HG02884 (cell line): Measurements from ENCODE around the gene SH3RF1.

Experiments used
- ATAC-seq: cut with Tn5 transposase; IDR thresholded peaks from one replicate; pipeline ENCODE4 v1.9.1; 2021; ENCODE audit warnings: mild to moderate bottlenecking, moderate library complexity; ENCODE audit not compliant: unreplicated experiment

The SH3RF1 gene

DNA sequence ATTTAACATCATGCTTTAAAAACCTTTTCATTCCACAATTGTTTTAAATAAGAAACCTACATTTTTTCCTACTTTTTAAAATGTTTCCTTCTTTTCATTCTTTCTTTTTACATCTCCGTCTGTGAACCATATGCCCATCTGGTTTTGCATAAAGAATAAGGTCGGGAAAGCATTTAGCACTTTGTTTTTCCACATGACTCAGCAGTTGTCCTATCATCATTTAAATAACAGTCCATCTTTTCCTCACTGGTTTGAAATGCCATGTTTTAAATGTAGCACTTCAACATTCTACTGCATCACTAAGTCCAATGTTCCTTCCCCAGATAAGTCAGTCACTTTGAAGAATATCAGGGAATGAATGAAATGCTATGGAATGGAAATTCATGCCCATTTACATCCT lies 128.4 kb downstream of the SH3RF1 start:
- ATAC-seq: no peak

GRCh38 chr4:169139021-169139420 lies 131.7 kb downstream of the SH3RF1 start:
- no peak for ATAC-seq

- ATAC-seq: no peak
These were observed 133.2 kb downstream of the SH3RF1 start for GRCh38 chr4:169137558-169137920.

- ATAC-seq: no peak
These were observed 133.8 kb downstream of the SH3RF1 start for GRCh38 chr4:169136796-169137557.

GRCh38 chr4:169136330-169136729 lies 134.4 kb downstream of the SH3RF1 start:
- no peak for ATAC-seq

DNA sequence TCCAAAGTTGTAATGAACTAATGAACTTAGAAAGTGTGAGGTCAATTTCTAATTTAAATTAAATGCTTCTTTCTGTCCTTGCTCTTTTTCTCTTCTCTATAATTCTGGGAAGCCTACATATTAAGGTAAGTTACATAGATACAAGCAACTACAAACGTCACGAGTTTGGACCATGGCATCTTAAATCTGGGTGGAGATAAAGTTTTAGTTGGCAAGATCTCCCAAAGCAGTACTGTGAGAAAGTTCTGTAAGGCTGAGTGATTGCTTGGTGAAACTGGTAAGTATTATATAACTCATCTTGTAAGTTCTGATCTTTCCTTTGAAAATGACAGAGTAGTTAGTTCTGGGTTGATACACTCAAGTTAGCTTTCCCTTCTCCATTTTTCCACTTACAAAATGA lies 135.0 kb downstream of the SH3RF1 start:
- ATAC-seq: no peak

GRCh38 chr4:169133932-169134331 lies 136.8 kb downstream of the SH3RF1 start:
- ATAC-seq: no peak

DNA sequence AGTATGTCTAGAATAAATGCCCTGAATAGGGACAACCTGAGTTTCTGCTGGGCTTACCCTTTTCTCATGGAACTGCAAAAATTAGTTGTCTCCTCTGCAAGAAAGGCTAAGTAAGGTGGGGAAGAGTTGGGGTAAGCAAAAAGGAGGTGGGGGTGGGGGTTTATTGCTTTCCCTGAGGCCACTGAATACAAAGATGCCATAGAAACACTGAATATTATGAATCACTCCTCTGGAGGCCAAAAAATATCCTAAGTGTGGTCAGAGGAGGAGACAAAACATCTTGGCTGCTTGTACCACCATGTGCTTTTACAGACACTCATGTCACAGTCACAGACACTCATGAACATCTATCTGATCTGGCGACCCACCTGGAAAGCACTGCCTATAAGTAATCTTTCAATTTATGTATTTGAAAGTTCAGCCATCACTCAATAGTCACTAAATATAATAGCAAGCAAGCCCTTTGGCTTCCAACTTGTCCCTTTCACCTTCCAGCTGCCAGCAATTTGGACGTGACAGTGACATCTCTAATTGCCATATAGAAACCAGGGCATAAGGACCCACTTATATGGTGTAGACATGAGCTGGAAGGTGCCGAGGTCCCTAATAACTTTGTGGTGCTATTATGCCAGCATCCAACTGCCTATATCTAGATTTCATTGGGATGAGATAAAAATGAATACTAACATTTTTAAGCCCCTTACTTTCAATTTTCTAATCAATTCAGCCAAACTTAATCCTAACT lies 138.0 kb downstream of the SH3RF1 start:
- no peak for ATAC-seq

DNA sequence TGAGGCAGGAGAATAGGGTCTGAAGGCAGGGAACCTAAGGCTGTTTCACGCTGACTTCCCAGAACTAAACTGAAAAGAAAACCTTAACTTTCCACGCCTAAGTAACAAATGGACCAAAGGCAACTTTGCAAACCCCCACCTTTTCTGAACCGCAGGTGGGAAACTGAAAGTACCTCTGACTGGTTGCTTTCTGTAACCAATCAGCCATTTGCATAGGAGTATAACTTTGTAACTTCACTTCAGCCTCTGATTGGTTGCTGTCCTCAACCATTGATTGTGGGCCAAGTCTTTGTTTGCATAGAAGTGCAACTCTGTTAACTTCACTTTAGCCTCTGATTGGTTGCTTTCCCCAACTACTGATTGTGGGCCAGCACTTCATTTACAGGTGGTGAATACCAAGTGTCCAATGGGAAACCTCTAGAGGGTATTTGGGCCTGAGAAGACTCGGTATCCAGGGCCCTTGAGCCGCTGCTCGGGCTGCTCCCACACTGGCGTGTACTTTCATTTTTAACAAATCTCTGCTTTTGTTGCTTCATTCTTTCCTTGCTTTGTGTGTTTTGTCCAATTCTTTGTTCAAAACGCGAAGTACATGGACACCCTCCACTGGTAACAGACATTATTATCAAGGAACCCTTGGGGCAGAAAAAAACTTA lies 139.1 kb downstream of the SH3RF1 start:
- ATAC-seq: no peak

GRCh38 chr4:169128902-169129301 lies 141.9 kb downstream of the SH3RF1 start:
- ATAC-seq: no peak

- no peak for ATAC-seq
These were observed 143.4 kb downstream of the SH3RF1 start for GRCh38 chr4:169127314-169127713.

DNA sequence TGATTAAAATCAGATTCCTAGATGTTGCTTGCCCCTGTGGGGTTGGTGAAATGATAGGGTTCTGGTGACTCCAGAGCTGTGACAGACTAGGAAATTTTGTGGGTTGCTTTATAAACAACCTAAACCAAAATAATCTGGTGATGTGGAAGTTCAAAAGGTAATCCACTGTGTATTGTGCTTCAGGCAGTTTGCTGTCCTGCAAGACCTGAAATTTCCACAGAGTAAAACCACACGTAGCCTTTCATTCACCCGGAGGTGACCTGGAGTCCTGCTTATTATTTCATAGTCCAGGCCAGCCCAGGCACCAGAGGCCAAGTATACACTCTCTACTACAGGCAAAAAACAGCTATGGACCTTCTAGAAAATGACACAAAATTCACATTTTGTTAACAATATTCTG lies 146.1 kb downstream of the SH3RF1 start:
- no peak for ATAC-seq

DNA sequence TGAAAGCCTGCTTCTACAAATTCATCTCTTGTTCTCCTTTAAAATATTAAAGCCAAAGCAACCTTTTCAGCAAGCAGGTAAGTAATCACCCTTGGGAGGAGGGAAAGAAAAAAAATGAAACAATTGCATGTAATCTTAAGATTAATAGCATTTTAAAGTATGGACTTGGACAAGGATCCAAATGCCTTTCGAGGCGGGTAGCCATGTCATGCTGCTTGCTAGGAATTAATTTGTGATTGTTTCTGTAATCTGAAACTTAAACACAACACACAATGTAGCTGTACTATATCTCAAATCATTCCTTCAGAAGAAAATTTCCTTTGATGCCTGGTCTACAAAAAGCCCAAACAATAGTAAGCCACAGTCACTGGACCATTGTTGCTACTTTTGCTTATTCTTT lies 148.3 kb downstream of the SH3RF1 start:
- ATAC-seq: no peak

DNA sequence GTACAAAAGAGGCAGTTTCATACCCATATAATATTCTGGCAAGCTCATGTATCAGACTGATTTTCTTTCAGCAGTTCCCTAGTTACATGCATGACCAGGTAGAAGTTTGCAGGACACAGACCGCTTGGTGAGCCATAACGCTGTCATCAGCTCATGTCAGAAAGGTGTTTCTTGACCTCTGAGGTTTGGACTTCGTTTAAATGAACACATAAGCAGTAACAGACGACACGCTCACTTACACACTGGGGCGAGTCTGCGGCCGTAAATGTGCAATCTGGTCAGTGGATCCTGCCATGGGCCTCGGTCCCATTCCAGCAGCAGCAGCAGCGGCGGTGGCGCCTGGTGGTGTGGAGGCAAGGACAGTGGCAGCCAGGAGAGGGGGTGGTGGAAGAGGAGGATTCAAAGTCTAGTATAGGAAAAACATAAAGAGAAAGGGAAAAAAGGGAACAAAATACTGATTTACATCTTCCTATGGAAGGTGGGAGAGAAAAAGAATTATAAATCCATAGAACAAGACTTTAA lies 148.8 kb downstream of the SH3RF1 start:
- ATAC-seq: no peak

DNA sequence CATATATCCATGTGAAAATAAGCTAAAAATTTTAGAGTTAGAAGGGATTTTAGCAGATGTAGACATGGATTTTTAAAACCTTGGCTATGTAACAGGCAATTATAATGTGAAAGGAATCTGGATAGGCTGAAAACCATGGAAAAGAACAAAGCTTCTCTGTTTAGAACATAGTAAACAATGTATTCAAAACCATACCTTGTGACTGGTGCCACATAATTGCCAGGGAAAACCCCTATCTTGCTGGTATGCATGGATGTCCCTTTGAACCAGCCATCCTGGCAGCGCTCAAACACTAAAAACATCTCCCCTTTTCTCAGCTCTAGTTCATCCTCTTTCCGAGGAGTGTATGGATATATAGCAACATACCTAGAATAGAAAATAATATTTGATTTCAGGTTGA lies 150.1 kb downstream of the SH3RF1 start:
- no peak for ATAC-seq

- ATAC-seq: no peak
These were observed 151.2 kb downstream of the SH3RF1 start for GRCh38 chr4:169119536-169119935.

GRCh38 chr4:169117591-169118081 lies 153.1 kb downstream of the SH3RF1 start:
- ATAC-seq: no peak

DNA sequence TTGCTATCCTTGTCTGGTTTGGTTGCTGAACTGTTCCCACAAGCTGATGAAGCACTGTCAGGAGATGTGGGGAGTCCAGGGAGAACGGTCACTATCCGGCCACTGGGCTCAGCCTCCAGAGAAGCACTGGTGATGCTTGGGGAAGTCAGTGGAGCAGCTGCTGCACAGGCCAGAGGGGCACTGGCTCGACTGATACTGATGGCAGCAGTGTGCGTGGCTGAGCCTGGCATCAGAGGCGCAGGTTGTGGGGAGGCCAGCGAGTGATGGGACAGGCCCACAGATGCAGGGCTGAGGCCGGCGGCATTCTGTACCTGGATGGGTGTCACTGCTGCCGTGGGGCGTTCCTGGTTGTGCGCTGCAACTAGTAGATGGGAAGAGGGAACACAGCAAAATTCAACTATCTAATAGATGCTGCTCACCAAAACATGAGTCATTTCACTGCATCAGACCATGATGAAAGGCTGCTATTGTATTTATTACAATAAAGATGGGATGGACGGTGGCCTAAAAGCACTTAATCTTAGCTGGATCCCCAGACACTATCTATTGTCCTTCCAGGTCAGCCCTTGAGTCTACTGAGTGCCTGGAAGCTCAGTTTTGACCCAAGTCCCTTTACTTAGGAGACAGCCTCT lies 154.4 kb downstream of the SH3RF1 start:
- no peak for ATAC-seq

DNA sequence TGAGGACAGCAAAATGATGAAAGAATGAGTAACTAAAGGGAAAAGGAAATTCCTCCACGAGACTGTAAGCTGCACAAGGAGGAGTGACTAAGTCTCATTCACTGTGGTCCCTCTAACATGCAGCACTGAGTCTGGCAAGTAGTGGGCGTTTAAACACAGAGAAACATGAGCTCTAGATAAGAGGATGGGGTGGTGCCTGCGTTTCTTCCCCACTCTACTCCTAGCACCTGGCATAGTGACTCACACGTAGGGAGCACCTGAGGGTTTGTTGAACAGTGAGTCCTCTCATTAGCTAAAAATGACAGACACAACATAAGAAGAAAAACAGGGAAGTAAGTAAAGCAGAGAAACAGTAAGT lies 154.9 kb downstream of the SH3RF1 start:
- no peak for ATAC-seq

DNA sequence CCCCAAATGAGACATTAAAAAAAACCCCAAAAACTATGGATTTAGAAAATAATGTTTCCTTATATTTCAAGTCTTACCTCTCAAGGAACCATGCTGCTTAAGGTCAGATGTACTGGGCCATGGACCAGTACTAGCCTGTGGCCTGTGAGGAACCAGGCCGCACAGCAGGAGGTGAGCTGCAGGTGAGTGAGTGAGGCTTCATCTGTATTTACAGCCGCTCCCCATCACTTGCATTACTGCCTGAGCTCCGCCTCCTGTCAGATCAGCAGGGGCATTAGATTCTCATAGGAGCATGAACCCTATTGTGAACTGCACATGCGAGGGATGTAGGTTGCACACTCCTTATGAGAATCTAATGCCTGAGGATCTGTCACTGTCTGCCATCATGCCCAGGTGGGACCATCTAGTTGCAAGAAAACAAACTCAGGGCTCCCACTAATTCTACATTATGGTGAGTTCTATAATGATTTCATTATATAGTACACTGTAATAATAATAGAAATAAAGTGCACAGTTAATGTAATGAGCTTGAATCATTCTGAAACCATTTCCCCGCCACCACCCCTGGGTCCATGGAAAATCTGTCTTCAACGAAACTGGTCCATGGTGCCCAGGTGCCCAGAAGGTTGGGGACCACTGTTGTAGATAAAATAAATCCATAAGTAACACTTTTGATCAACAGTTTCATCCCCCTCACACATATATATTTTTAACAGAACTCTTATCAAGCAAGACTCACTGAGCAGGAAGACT lies 155.4 kb downstream of the SH3RF1 start:
- ATAC-seq: no peak
